ENCODE measurements around the gene THPO.

DNA sequence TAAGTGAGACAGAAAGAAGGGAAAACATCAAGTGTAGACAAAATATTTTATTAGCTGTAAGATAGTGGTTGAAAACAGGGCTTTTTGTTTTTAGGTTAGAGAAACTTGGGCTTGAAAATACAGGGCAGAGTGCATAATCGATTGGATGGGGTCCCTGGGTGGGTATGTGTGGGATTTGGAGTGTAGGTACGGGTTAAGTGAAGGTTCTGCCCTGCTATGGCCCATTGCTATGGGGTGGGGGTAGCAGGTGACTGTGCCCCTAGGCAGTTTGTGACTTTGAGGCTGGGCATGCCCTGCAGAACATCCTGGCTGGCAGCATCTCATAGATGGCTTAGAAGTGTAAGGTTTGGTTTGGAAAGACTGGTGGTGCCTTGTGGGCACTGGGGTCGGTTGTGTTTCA, 44.3 kb downstream of the THPO start:
- TF ChIP-seq, protein P1, sequence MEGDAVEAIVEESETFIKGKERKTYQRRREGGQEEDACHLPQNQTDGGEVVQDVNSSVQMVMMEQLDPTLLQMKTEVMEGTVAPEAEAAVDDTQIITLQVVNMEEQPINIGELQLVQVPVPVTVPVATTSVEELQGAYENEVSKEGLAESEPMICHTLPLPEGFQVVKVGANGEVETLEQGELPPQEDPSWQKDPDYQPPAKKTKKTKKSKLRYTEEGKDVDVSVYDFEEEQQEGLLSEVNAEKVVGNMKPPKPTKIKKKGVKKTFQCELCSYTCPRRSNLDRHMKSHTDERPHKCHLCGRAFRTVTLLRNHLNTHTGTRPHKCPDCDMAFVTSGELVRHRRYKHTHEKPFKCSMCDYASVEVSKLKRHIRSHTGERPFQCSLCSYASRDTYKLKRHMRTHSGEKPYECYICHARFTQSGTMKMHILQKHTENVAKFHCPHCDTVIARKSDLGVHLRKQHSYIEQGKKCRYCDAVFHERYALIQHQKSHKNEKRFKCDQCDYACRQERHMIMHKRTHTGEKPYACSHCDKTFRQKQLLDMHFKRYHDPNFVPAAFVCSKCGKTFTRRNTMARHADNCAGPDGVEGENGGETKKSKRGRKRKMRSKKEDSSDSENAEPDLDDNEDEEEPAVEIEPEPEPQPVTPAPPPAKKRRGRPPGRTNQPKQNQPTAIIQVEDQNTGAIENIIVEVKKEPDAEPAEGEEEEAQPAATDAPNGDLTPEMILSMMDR (IDR thresholded peaks at IDR 0.05), result no peak
- TF ChIP-seq ZNF138 (CRISPR knock-in tag; conservative IDR thresholded peaks at IDR 0.05) (no peak), NFYB (CRISPR knock-in tag; conservative IDR thresholded peaks at IDR 0.05; ENCODE audit: low read depth) (no peak), E2F4 (CRISPR knock-in tag; IDR thresholded peaks at IDR 0.05; ENCODE audit: borderline replicate concordance, low read depth) (no peak)
- TF ChIP-seq, protein P2, sequence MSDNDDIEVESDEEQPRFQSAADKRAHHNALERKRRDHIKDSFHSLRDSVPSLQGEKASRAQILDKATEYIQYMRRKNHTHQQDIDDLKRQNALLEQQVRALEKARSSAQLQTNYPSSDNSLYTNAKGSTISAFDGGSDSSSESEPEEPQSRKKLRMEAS (CRISPR knock-in tag; IDR thresholded peaks at IDR 0.05), result no peak
- TF ChIP-seq, protein P3, sequence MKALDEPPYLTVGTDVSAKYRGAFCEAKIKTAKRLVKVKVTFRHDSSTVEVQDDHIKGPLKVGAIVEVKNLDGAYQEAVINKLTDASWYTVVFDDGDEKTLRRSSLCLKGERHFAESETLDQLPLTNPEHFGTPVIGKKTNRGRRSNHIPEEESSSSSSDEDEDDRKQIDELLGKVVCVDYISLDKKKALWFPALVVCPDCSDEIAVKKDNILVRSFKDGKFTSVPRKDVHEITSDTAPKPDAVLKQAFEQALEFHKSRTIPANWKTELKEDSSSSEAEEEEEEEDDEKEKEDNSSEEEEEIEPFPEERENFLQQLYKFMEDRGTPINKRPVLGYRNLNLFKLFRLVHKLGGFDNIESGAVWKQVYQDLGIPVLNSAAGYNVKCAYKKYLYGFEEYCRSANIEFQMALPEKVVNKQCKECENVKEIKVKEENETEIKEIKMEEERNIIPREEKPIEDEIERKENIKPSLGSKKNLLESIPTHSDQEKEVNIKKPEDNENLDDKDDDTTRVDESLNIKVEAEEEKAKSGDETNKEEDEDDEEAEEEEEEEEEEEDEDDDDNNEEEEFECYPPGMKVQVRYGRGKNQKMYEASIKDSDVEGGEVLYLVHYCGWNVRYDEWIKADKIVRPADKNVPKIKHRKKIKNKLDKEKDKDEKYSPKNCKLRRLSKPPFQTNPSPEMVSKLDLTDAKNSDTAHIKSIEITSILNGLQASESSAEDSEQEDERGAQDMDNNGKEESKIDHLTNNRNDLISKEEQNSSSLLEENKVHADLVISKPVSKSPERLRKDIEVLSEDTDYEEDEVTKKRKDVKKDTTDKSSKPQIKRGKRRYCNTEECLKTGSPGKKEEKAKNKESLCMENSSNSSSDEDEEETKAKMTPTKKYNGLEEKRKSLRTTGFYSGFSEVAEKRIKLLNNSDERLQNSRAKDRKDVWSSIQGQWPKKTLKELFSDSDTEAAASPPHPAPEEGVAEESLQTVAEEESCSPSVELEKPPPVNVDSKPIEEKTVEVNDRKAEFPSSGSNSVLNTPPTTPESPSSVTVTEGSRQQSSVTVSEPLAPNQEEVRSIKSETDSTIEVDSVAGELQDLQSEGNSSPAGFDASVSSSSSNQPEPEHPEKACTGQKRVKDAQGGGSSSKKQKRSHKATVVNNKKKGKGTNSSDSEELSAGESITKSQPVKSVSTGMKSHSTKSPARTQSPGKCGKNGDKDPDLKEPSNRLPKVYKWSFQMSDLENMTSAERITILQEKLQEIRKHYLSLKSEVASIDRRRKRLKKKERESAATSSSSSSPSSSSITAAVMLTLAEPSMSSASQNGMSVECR (CRISPR knock-in tag; IDR thresholded peaks at IDR 0.05; ENCODE audit: borderline replicate concordance), result no peak
- TF ChIP-seq, protein P4, sequence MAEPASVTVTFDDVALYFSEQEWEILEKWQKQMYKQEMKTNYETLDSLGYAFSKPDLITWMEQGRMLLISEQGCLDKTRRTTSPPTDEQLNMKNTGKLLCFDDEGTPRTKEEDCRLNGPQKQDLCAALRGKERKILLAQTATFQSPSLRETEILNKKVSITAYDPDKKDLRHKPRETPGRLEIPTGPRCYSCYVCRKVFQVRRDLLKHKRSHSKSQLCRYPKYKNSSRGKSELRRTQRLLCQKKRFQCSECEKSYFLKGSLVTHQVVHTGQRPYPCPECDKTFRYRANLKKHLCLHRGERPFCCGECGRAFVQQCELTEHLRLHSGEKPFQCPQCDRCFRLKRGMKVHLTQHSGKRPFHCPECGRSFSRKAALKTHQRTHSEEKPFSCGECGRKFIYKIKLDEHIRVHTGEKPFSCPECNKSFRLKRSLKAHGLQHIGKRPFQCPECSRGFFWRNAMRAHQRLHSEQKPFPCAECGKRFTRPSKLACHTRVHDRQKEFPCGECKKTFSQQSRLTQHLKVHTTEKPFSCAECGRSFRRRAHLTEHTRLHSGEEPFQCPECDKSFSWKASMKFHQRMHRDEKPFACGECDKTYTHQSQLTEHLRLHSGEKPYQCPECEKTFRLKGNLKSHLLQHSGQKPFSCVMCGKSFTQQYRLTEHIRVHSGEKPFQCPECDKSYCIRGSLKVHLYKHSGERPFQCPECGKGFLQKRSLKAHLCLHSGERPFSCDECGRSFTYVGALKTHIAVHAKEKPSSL (CRISPR knock-in tag; conservative IDR thresholded peaks at IDR 0.05), result no peak
